Measurements from ENCODE around the gene MAMLD1. TPM values are rescaled to one million over a fixed set of nuclear protein-coding genes. Genes with fewer than 3 reads are reported as not detected.

Gene MAMLD1
- total RNA-seq, 1 donor from 2014 or later: 0.25 TPM

GRCh38 chrX:150408561-150408960, 45.4 kb downstream of the MAMLD1 start:
- no peak for TF ChIP-seq CTCF (IDR thresholded peaks at IDR 0.05; ENCODE audit: partially characterized antibody, unreplicated experiment)
- DNase-seq: no peak
- Mint-ChIP-seq H3K27ac (ENCODE audit: unreplicated experiment) (no peak overlapping the region), H3K9me3 (ENCODE audit: unreplicated experiment) (no peaks in the 10 kb centered on the region), H3K27me3 (ENCODE audit: unreplicated experiment) (peaks cover under 1% of the 10 kb centered on the region), H3K36me3 (ENCODE audit: unreplicated experiment) (no peaks in the 10 kb centered on the region), H3K4me1 (ENCODE audit: low read depth, unreplicated experiment) (no peaks in the 10 kb centered on the region), H3K4me3 (ENCODE audit: unreplicated experiment) (no peak overlapping the region)

GRCh38 chrX:150409486-150409885, 46.4 kb downstream of the MAMLD1 start:
- DNase-seq: no peak
- Mint-ChIP-seq H3K27ac (ENCODE audit: unreplicated experiment) (no peak overlapping the region), H3K9me3 (ENCODE audit: unreplicated experiment) (no peaks in the 10 kb centered on the region), H3K36me3 (ENCODE audit: unreplicated experiment) (no peaks in the 10 kb centered on the region), H3K27me3 (ENCODE audit: unreplicated experiment) (no peaks in the 10 kb centered on the region), H3K4me3 (ENCODE audit: unreplicated experiment) (no peak overlapping the region), H3K4me1 (ENCODE audit: low read depth, unreplicated experiment) (no peaks in the 10 kb centered on the region)
- no peak for TF ChIP-seq CTCF (IDR thresholded peaks at IDR 0.05; ENCODE audit: partially characterized antibody, unreplicated experiment)

- no peaks in the 10 kb centered on the region for H3K27me3 Mint-ChIP-seq (ENCODE audit: unreplicated experiment)
- no peaks in the 10 kb centered on the region for H3K9me3 Mint-ChIP-seq (ENCODE audit: unreplicated experiment)
- no peaks in the 10 kb centered on the region for H3K36me3 Mint-ChIP-seq (ENCODE audit: unreplicated experiment)
- H3K27ac Mint-ChIP-seq (ENCODE audit: unreplicated experiment): no peak overlapping the region
- H3K4me3 Mint-ChIP-seq (ENCODE audit: unreplicated experiment): no peak overlapping the region
- DNase-seq: no peak
- no peaks in the 10 kb centered on the region for H3K4me1 Mint-ChIP-seq (ENCODE audit: low read depth, unreplicated experiment)
- TF ChIP-seq CTCF (IDR thresholded peaks at IDR 0.05; ENCODE audit: partially characterized antibody, unreplicated experiment): no peak
Observed at GRCh38 chrX:150409964-150410363, 46.8 kb downstream of the MAMLD1 start.

- no peaks in the 10 kb centered on the region for H3K4me1 Mint-ChIP-seq (ENCODE audit: low read depth, unreplicated experiment)
- no peaks in the 10 kb centered on the region for H3K9me3 Mint-ChIP-seq (ENCODE audit: unreplicated experiment)
- H3K36me3 Mint-ChIP-seq (ENCODE audit: unreplicated experiment): no peaks in the 10 kb centered on the region
- H3K27me3 Mint-ChIP-seq (ENCODE audit: unreplicated experiment): no peaks in the 10 kb centered on the region
- H3K27ac Mint-ChIP-seq (ENCODE audit: unreplicated experiment): no peak overlapping the region
- DNase-seq: no peak
- H3K4me3 Mint-ChIP-seq (ENCODE audit: unreplicated experiment): no peak overlapping the region
- no peak for TF ChIP-seq CTCF (IDR thresholded peaks at IDR 0.05; ENCODE audit: partially characterized antibody, unreplicated experiment)
Observed at GRCh38 chrX:150410513-150410912, 47.4 kb downstream of the MAMLD1 start.

GRCh38 chrX:150411656-150412055, 48.5 kb downstream of the MAMLD1 start:
- no peak for DNase-seq
- Mint-ChIP-seq H3K4me1 (ENCODE audit: low read depth, unreplicated experiment) (no peaks in the 10 kb centered on the region), H3K27me3 (ENCODE audit: unreplicated experiment) (no peaks in the 10 kb centered on the region), H3K27ac (ENCODE audit: unreplicated experiment) (no peak overlapping the region), H3K9me3 (ENCODE audit: unreplicated experiment) (no peaks in the 10 kb centered on the region), H3K36me3 (ENCODE audit: unreplicated experiment) (no peaks in the 10 kb centered on the region), H3K4me3 (ENCODE audit: unreplicated experiment) (no peak overlapping the region)
- no peak for TF ChIP-seq CTCF (IDR thresholded peaks at IDR 0.05; ENCODE audit: partially characterized antibody, unreplicated experiment)
